Upper lobe of right lung (tissue), 1 donor: ENCODE results near the gene IL5RA. TPM values are rescaled to one million over a fixed set of nuclear protein-coding genes. Genes with fewer than 3 reads are reported as not detected.

ENCODE experiments used
- ATAC-seq: fragments of 200-7000 bp; cut with Tn5 transposase; one replicate; pipeline ENCODE4 v1.9.1; 2020; ENCODE audit warnings: mild to moderate bottlenecking, moderate library complexity
- DNase-seq: peaks from one replicate; pipeline ENCODE4 v3.0.0-alpha.2; 2020
- H3K27ac ChIP-seq: fragments of 200-600 bp; one replicate; pipeline ENCODE4 v1.8.0; 2022
- H3K27me3 ChIP-seq: fragments of 200-600 bp; one replicate; pipeline ENCODE4 v1.8.0; 2022; ENCODE audit warnings: mild to moderate bottlenecking
- H3K36me3 ChIP-seq: fragments of 200-600 bp; one replicate; pipeline ENCODE4 v1.8.0; 2022
- H3K4me1 ChIP-seq: fragments of 200-600 bp; one replicate; pipeline ENCODE4 v1.8.0; 2022
- H3K4me3 ChIP-seq: fragments of 200-600 bp; one replicate; pipeline ENCODE4 v1.8.0; 2022; ENCODE audit warnings: mild to moderate bottlenecking
- H3K9me3 ChIP-seq: fragments of 200-600 bp; one replicate; pipeline ENCODE4 v1.8.0; 2022
- CTCF ChIP-seq: fragments of 200-600 bp; IDR thresholded peaks from one replicate; pipeline ENCODE4 v1.8.0; 2022; ENCODE audit warnings: antibody characterized with exemption
- intact Hi-C: fragments of 100-400 bp; cut with DNase I; formaldehyde crosslinking; loops from one replicate; pipeline ENCODE4 v1.11.0; 2022
- total RNA-seq: library from RNA; stranded (reverse); fragmentation: NEBNext Ultra II Directional; extraction: Animal tissue kit (Norgen Biotek cat#: 25700); gene quantifications from one replicate; pipeline ENCODE4 v1.2.1, GENCODE V29; 2021
- donor health status: DM: no; HTN: yes; CAD: no; lungs with severe emphysema.

The IL5RA gene
- total RNA-seq, 1 donor from 2014 or later: 0.69 TPM

- ATAC-seq (no peak), DNase-seq (no peak)
- intact Hi-C loops: no loop called here
- TF ChIP-seq CTCF: no peak
- Histone ChIP-seq H3K36me3 (no peaks in the 10 kb centered on the region), H3K27ac (no peak overlapping the region), H3K27me3 (no peaks in the 10 kb centered on the region), H3K4me1 (no peaks in the 10 kb centered on the region), H3K9me3 (no peaks in the 10 kb centered on the region), H3K4me3 (no peak overlapping the region)
Observed at GRCh38 chr3:3069723-3070122, 40.5 kb downstream of the IL5RA start.

- intact Hi-C loops: no loop called here
- Histone ChIP-seq H3K4me1 (peaks cover 2% of the 10 kb centered on the region), H3K4me3 (no peak overlapping the region), H3K27me3 (no peaks in the 10 kb centered on the region), H3K36me3 (no peaks in the 10 kb centered on the region), H3K27ac (no peak overlapping the region), H3K9me3 (no peaks in the 10 kb centered on the region)
- DNase-seq (no peak), ATAC-seq (no peak)
- no peak for TF ChIP-seq CTCF
Observed at GRCh38 chr3:3068358-3068881, 41.8 kb downstream of the IL5RA start.

GRCh38 chr3:3066910-3067309, 43.3 kb downstream of the IL5RA start:
- Histone ChIP-seq H3K4me1 (peaks cover 2% of the 10 kb centered on the region), H3K4me3 (no peak overlapping the region), H3K36me3 (no peaks in the 10 kb centered on the region), H3K27ac (no peak overlapping the region), H3K27me3 (no peaks in the 10 kb centered on the region), H3K9me3 (no peaks in the 10 kb centered on the region)
- intact Hi-C loops: no loop called here
- ATAC-seq (no peak), DNase-seq (no peak)
- TF ChIP-seq CTCF: no peak

- no peak overlapping the region for H3K4me3 ChIP-seq
- intact Hi-C loops: no loop called here
Observed at GRCh38 chr3:3066378-3066777, 43.8 kb downstream of the IL5RA start.

GRCh38 chr3:3065876-3066275, 44.3 kb downstream of the IL5RA start:
- no peak for TF ChIP-seq CTCF
- H3K27ac ChIP-seq: no peak overlapping the region
- H3K27me3 ChIP-seq: no peaks in the 10 kb centered on the region
- no peaks in the 10 kb centered on the region for H3K9me3 ChIP-seq
- no peak overlapping the region for H3K4me3 ChIP-seq
- ATAC-seq (peak; percentile 44), DNase-seq (no peak)
- peaks cover 2% of the 10 kb centered on the region for H3K4me1 ChIP-seq
- H3K36me3 ChIP-seq: no peaks in the 10 kb centered on the region
- intact Hi-C loops: no loop called here

More at GRCh38 chr3:3066378-3066777, 43.8 kb downstream of the IL5RA start:
- Histone ChIP-seq H3K36me3 (no peaks in the 10 kb centered on the region), H3K27me3 (no peaks in the 10 kb centered on the region), H3K9me3 (no peaks in the 10 kb centered on the region), H3K27ac (no peak overlapping the region), H3K4me1 (peaks cover 2% of the 10 kb centered on the region)
- no peak for TF ChIP-seq CTCF
- ATAC-seq (no peak), DNase-seq (no peak)

- DNase-seq (no peak), ATAC-seq (no peak)
- Histone ChIP-seq H3K4me3 (no peak overlapping the region), H3K36me3 (no peaks in the 10 kb centered on the region), H3K27me3 (no peaks in the 10 kb centered on the region), H3K9me3 (no peaks in the 10 kb centered on the region), H3K4me1 (peaks cover 2% of the 10 kb centered on the region), H3K27ac (no peak overlapping the region)
- TF ChIP-seq CTCF: no peak
- intact Hi-C loops: no loop called here
Observed at GRCh38 chr3:3064297-3064696, 45.9 kb downstream of the IL5RA start.
